ENCODE measurements around the gene MYO5B. TPM values are rescaled to one million over a fixed set of nuclear protein-coding genes. Genes with fewer than 3 reads are reported as not detected.

The MYO5B gene
- polyA plus RNA-seq, 2 of the 4 experiments (the other 2 are of a cell fraction) = 6.4 to 18.4 TPM

GRCh38 chr18:49993299-49993698, 201.6 kb downstream of the MYO5B start:
- TF ChIP-seq CBX8 (IDR thresholded peaks at IDR 0.05) (no peak), ZNF302 (CRISPR knock-in tag; IDR thresholded peaks at IDR 0.05) (no peak), NPAS2 (CRISPR knock-in tag; IDR thresholded peaks at IDR 0.05; ENCODE audit: borderline replicate concordance) (no peak), MAX (IDR thresholded peaks at IDR 0.05) (no peak), KDM5A (IDR thresholded peaks at IDR 0.05) (no peak), RNF2 (IDR thresholded peaks at IDR 0.05; ENCODE audit: borderline replicate concordance, low read depth) (no peak), ATOH8 (CRISPR knock-in tag; IDR thresholded peaks at IDR 0.05; ENCODE audit: low read depth) (no peak), POLR2AphosphoS2 (conservative IDR thresholded peaks at IDR 0.05; ENCODE audit: low read length) (no peak), ZSCAN20 (CRISPR knock-in tag; IDR thresholded peaks at IDR 0.05) (no peak), POLR2A (IDR thresholded peaks at IDR 0.05; ENCODE audit: low read length) (no peak), USF2 (IDR thresholded peaks at IDR 0.05) (no peak), NFE2L2 (conservative IDR thresholded peaks at IDR 0.05; ENCODE audit: low read length) (no peak), HMGXB4 (CRISPR knock-in tag; IDR thresholded peaks at IDR 0.05; ENCODE audit: borderline replicate concordance) (no peak), GATA3 (IDR thresholded peaks at IDR 0.05; ENCODE audit: borderline replicate concordance) (no peak), REST (IDR thresholded peaks at IDR 0.05) (no peak), HDAC2 (IDR thresholded peaks at IDR 0.05) (no peak)
- TF ChIP-seq, protein P1, sequence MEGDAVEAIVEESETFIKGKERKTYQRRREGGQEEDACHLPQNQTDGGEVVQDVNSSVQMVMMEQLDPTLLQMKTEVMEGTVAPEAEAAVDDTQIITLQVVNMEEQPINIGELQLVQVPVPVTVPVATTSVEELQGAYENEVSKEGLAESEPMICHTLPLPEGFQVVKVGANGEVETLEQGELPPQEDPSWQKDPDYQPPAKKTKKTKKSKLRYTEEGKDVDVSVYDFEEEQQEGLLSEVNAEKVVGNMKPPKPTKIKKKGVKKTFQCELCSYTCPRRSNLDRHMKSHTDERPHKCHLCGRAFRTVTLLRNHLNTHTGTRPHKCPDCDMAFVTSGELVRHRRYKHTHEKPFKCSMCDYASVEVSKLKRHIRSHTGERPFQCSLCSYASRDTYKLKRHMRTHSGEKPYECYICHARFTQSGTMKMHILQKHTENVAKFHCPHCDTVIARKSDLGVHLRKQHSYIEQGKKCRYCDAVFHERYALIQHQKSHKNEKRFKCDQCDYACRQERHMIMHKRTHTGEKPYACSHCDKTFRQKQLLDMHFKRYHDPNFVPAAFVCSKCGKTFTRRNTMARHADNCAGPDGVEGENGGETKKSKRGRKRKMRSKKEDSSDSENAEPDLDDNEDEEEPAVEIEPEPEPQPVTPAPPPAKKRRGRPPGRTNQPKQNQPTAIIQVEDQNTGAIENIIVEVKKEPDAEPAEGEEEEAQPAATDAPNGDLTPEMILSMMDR (IDR thresholded peaks at IDR 0.05) = no peak
- ChIA-PET POLR2A (no interaction called here), CTCF (no interaction called here)
- Histone ChIP-seq H3K9me3 (no peaks in the 10 kb centered on the region), H3K4me3 (no peak overlapping the region), H3K27ac (no peak overlapping the region), H3K4me1 (no peaks in the 10 kb centered on the region), H3K4me2 (no peak overlapping the region)
- WGBS (ENCODE audit: missing lambda C conversion rate) = 47% methylated on average over 6 of the region's 6 CpGs
- DNase-seq (ENCODE audit: low read depth in 1 of 2, low spot score in 1 of 2) = no peak
- no peak for FAIRE-seq
- no peak for ATAC-seq

DNA sequence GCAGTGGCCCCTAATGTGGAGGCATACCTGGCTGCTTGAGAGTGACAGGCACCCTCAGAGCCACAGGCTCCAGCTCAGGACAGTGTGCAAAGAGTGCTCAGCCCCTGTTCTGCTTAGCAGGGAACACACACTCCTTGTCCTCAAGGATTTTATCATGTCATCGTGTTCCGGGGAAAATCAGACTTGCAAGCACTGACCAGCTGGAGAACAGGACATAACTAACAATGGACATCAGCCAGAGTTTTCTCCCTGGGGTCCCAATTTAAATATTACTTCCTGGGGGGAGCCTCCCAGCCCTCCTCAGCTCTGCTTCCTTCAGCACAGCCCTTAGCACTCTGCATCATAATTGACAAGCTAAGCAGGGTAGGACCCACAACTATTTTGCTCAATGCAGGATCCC, 206.2 kb downstream of the MYO5B start:
- ChIA-PET CTCF (no interaction called here), POLR2A (no interaction called here)
- no CpG with 5 or more reads among the region's 2 CpGs for WGBS (ENCODE audit: missing lambda C conversion rate)
- ATAC-seq = no peak
- Histone ChIP-seq H3K4me2 (no peak overlapping the region), H3K4me1 (no peaks in the 10 kb centered on the region), H3K4me3 (no peak overlapping the region), H3K9me3 (no peaks in the 10 kb centered on the region), H3K27ac (no peak overlapping the region)
- no peak for DNase-seq (ENCODE audit: low read depth in 1 of 2, low spot score in 1 of 2)
- no peak for FAIRE-seq
- TF ChIP-seq ELK1 (IDR thresholded peaks at IDR 0.05; ENCODE audit: low read depth, low read length) = no peak
- no peak for TF ChIP-seq SREBF2 (IDR thresholded peaks at IDR 0.05)

Measured in A549 (cell line).